Measurements from ENCODE around the gene LIMCH1. TPM values are rescaled to one million over a fixed set of nuclear protein-coding genes. Genes with fewer than 3 reads are reported as not detected.

LIMCH1 gene
- total RNA-seq, 1 experiment from 2014 or later, result 3.3 TPM

DNA sequence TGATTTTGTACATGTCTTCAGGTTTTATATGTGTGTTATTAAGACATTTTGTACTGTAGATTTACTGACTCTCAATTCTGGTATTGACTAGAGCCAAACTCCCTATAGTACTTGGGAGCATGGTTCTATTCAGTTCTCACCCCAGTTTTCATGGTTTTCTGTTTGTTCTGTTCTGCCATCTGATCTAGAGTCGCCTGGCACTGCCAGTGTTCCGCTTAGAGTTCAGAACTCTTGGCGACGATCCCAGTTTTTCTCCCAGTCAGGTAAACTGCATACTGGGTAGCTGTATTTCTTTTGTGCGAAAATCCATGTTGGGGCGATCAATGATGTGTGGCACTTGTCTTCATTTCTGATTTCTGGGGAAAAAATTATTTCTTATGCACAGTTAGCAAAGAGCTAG, 132.6 kb downstream of the LIMCH1 start:
- no peak for DNase-seq
- Histone ChIP-seq H2AK5ac (ENCODE audit: insufficient read length, low read length) (no peak overlapping the region), H4K20me1 (ENCODE audit: control insufficient read depth, insufficient read depth, insufficient read length) (no peaks in the 10 kb centered on the region), H2BK20ac (ENCODE audit: low read depth, low read length, poor library complexity, severe bottlenecking) (no peak overlapping the region), H3K23ac (ENCODE audit: insufficient read length, low read depth, low read length) (no peak overlapping the region), H3K18ac (ENCODE audit: insufficient read length, low read depth, low read length) (no peak overlapping the region), H3K79me1 (ENCODE audit: insufficient read depth, low read depth, low read length, poor library complexity, severe bottlenecking) (no peaks in the 10 kb centered on the region), H3K4me2 (ENCODE audit: insufficient read depth, insufficient read length, low read length) (no peak overlapping the region), H3K4ac (ENCODE audit: low read depth, low read length) (no peak overlapping the region), H3K27me3 (ENCODE audit: insufficient read depth, low read length) (no peaks in the 10 kb centered on the region), H4K8ac (replicated peaks; ENCODE audit: insufficient read length, low read depth, low read length) (no peak overlapping the region), H3T11ph (ENCODE audit: low read length) (no peak overlapping the region), H3K4me1 (ENCODE audit: insufficient read depth, low read length) (no peaks in the 10 kb centered on the region), H3K9me3 (ENCODE audit: control insufficient read depth, low read depth, low read length) (no peaks in the 10 kb centered on the region), H2BK15ac (ENCODE audit: low read depth, low read length) (no peak overlapping the region), H3K79me2 (ENCODE audit: insufficient read depth, low read length) (no peaks in the 10 kb centered on the region), H4K5ac (ENCODE audit: insufficient read length, low read depth, low read length) (no peak overlapping the region), H3K9ac (ENCODE audit: extremely low read depth, insufficient read length, low read length) (no peak overlapping the region), H3K27ac (ENCODE audit: insufficient read length, low read depth, low read length) (no peak overlapping the region), H3K56ac (ENCODE audit: insufficient read length, low read depth, low read length) (no peak overlapping the region), H2BK12ac (ENCODE audit: insufficient read length, low read depth, low read length) (no peak overlapping the region), H2AFZ (ENCODE audit: low read length) (no peak overlapping the region), H2BK5ac (ENCODE audit: insufficient read length, low read length) (no peak overlapping the region), H4K91ac (ENCODE audit: insufficient read length, low read depth, low read length) (no peak overlapping the region), H3K14ac (ENCODE audit: insufficient read depth, low read length) (no peak overlapping the region), H3K23me2 (ENCODE audit: insufficient read length, low read depth, low read length, poor library complexity, severe bottlenecking) (no peaks in the 10 kb centered on the region), H2BK120ac (ENCODE audit: low read depth, low read length, poor library complexity, severe bottlenecking) (no peak overlapping the region)
- Mint-ChIP-seq H3K27me3 (ENCODE audit: low read depth) (no peaks in the 10 kb centered on the region), H3K4me3 (no peak overlapping the region), H3K27ac (no peak overlapping the region), H3K4me1 (peaks cover 7 to 10% of the 10 kb centered on the region in 2 experiments), H3K36me3 (ENCODE audit: insufficient read depth in 1 of 3, low read depth in 3 of 3) (no peaks in the 10 kb centered on the region; a peak in 1 of 7 replicates), H3K9me3 (no peaks in the 10 kb centered on the region)
- TF ChIP-seq, protein P1, sequence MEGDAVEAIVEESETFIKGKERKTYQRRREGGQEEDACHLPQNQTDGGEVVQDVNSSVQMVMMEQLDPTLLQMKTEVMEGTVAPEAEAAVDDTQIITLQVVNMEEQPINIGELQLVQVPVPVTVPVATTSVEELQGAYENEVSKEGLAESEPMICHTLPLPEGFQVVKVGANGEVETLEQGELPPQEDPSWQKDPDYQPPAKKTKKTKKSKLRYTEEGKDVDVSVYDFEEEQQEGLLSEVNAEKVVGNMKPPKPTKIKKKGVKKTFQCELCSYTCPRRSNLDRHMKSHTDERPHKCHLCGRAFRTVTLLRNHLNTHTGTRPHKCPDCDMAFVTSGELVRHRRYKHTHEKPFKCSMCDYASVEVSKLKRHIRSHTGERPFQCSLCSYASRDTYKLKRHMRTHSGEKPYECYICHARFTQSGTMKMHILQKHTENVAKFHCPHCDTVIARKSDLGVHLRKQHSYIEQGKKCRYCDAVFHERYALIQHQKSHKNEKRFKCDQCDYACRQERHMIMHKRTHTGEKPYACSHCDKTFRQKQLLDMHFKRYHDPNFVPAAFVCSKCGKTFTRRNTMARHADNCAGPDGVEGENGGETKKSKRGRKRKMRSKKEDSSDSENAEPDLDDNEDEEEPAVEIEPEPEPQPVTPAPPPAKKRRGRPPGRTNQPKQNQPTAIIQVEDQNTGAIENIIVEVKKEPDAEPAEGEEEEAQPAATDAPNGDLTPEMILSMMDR (conservative IDR thresholded peaks at IDR 0.05), result no peak
- WGBS (ENCODE audit: extremely low coverage, insufficient read length, low lambda C conversion rate), result no CpG with 5 or more reads among the region's 6 CpGs
